ENCODE measurements around the gene WDR7.

The WDR7 gene

DNA sequence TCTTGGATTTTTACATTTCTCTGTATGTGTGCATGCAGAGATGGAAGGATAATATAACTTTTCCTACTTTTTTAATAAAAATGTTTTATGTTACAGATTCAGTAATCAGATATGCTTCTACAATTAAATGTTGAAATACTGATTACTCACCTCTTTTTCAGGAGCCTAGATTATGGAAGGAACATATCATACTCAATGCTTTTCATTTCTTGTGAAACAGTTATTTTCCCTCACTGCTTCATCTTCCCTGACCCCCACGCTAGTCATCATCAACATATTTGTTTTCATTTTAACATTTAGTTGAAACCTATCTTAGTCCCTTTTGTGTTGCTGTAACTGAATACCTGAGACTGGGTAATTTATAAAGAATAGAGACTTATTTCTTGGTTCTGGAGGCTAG, 190.7 kb downstream of the WDR7 start:
- TF ChIP-seq, protein P1, sequence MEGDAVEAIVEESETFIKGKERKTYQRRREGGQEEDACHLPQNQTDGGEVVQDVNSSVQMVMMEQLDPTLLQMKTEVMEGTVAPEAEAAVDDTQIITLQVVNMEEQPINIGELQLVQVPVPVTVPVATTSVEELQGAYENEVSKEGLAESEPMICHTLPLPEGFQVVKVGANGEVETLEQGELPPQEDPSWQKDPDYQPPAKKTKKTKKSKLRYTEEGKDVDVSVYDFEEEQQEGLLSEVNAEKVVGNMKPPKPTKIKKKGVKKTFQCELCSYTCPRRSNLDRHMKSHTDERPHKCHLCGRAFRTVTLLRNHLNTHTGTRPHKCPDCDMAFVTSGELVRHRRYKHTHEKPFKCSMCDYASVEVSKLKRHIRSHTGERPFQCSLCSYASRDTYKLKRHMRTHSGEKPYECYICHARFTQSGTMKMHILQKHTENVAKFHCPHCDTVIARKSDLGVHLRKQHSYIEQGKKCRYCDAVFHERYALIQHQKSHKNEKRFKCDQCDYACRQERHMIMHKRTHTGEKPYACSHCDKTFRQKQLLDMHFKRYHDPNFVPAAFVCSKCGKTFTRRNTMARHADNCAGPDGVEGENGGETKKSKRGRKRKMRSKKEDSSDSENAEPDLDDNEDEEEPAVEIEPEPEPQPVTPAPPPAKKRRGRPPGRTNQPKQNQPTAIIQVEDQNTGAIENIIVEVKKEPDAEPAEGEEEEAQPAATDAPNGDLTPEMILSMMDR (IDR thresholded peaks at IDR 0.05; ENCODE audit: low read depth, low read length): no peak
- DNase-seq (ENCODE audit: low read depth, low spot score): no peak
- in situ Hi-C loops (cut with HindIII; ENCODE audit: low sequenced_read_pairs): no loop called here
- no peak overlapping the region for H3K4me3 ChIP-seq (ENCODE audit: low read depth, low read length)

GRCh38 chr18:56843241-56843640, 192.1 kb downstream of the WDR7 start:
- no peak overlapping the region for H3K4me3 ChIP-seq (ENCODE audit: low read depth, low read length)
- no peak for DNase-seq (ENCODE audit: low read depth, low spot score)
- TF ChIP-seq, protein P1 (IDR thresholded peaks at IDR 0.05; ENCODE audit: low read depth, low read length): no peak
- in situ Hi-C loops (cut with HindIII; ENCODE audit: low sequenced_read_pairs): no loop called here

- TF ChIP-seq, protein P1 (IDR thresholded peaks at IDR 0.05; ENCODE audit: low read depth, low read length): no peak
- no peak overlapping the region for H3K4me3 ChIP-seq (ENCODE audit: low read depth, low read length)
- DNase-seq (ENCODE audit: low read depth, low spot score): no peak
- in situ Hi-C loops (cut with HindIII; ENCODE audit: low sequenced_read_pairs): no loop called here
Observed at GRCh38 chr18:56844556-56844955, 193.4 kb downstream of the WDR7 start.

DNA sequence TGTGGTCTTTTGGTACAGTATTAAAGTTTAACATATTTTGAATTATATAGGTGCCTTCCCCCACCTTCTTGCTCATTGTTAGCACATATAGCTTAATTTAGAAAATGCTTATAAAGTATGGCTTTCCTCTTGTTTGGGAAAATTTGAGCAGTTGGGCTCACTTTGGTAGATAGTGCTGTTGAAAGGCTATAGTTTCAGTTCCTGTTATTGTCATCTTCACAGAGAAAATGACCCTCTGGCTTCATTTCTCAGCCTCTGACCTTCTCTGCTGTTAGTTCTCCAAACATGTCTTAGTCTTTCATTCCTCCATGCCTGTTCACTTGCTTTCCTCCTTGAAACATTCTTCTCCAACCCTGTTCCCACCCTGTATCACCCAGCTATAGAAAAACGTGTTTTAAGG, 200.6 kb downstream of the WDR7 start:
- TF ChIP-seq, protein P1 (IDR thresholded peaks at IDR 0.05; ENCODE audit: low read depth, low read length): no peak
- DNase-seq (ENCODE audit: low read depth, low spot score): no peak
- in situ Hi-C loops (cut with HindIII; ENCODE audit: low sequenced_read_pairs): no loop called here
- H3K4me3 ChIP-seq (ENCODE audit: low read depth, low read length): no peak overlapping the region

DNA sequence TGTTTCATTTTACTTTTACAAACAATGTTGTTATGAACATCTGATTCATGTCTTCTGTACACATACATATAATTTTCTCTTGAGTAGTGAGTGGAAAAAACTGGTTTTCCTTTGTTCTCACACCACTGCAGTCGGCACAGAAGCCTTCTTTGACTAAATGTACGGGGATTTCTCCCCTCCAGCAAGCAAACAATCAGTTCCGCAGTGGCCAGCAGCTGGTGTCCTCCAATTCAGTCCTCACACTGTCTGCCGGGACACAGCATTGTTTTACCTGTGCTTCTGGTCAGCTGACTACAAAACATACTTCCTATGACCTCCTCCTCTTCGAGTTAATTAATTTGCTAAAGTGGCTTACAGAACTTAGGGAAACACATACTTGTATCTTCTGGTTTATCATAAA, 202.8 kb downstream of the WDR7 start:
- no peak overlapping the region for H3K4me3 ChIP-seq (ENCODE audit: low read depth, low read length)
- TF ChIP-seq, protein P1 (IDR thresholded peaks at IDR 0.05; ENCODE audit: low read depth, low read length): no peak
- in situ Hi-C loops (cut with HindIII; ENCODE audit: low sequenced_read_pairs): no loop called here
- DNase-seq (ENCODE audit: low read depth, low spot score): no peak

DNA sequence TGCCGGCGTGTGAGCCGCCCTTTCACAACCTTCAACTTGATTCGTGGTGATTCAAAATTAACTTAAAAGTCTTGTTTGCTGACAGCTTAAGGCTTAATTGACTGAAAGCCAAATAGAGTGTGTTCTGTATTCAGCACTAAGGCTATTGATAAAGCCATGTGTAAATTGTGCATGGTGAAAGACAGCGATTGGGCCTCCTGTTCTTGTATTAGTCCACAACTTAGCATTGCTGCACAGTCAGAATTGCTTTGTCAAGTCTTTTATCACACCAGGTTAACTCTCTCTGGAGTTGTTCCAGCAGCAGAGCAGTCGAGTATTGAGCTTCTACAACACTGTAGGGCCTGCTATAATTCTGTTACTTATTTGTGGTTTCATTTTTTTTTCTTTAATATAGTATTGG, 210.1 kb downstream of the WDR7 start:
- no peak for DNase-seq (ENCODE audit: low read depth, low spot score)
- TF ChIP-seq, protein P1 (IDR thresholded peaks at IDR 0.05; ENCODE audit: low read depth, low read length): no peak
- H3K4me3 ChIP-seq (ENCODE audit: low read depth, low read length): no peak overlapping the region
- in situ Hi-C loops (cut with HindIII; ENCODE audit: low sequenced_read_pairs): no loop called here

DNA sequence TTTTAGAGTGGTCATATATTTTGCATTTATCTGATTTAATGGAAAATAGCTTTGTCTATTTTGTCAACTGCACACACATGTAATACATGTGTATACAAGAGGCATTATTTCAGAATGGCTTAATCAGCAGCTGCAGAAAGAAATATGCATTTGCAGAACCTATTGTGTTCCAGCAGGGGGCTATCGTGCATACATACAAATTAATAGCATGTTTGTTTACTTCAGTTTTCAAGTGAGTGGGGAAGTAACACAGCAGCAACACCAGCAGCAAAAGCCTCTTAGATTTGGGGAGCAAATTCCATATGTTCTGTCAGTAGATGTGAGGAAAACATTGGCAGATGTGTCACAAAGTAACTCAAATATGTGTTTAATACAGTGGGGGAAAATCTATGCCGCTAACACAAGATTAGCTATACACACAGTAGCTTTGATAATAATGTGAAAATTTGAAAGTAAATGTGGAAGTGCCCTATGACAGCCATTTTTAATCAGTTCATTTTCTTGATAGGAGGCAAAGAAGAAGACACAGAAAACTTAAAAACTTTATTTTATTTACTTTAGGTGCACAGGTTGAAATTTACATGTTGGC, 218.1 kb downstream of the WDR7 start:
- no peak overlapping the region for H3K4me3 ChIP-seq (ENCODE audit: low read depth, low read length)
- DNase-seq (ENCODE audit: low read depth, low spot score): peak; percentile 42
- TF ChIP-seq, protein P1 (IDR thresholded peaks at IDR 0.05; ENCODE audit: low read depth, low read length): peak; percentile 59
- in situ Hi-C loops (cut with HindIII; ENCODE audit: low sequenced_read_pairs): no loop called here

Measured in astrocyte of the spinal cord (primary cell).